GM06990 (cell line): Measurements from ENCODE around the gene FBXL13.

Experiments used
- DNase-seq: peaks from one replicate; pipeline ENCODE4 v3.0.0-alpha.2; 2011; ENCODE audit not compliant: insufficient read length; ENCODE audit errors: extremely low read depth
- H3K27me3 ChIP-seq: replicated peaks from 2 replicates; pipeline ENCODE4 v1.6.0; 2011; ENCODE audit warnings: low read length; ENCODE audit not compliant: control insufficient read depth, insufficient read depth
- H3K36me3 ChIP-seq: 2 replicates; pipeline ENCODE4 v1.5.1; 2011; ENCODE audit warnings: low read length; ENCODE audit not compliant: control insufficient read depth, insufficient read depth
- H3K4me3 ChIP-seq: replicated peaks from 2 replicates; pipeline ENCODE4 v1.5.1; 2011; ENCODE audit warnings: low read depth, mild to moderate bottlenecking, control low read depth, low read length
- TF ChIP-seq, protein P1 (sequence below): IDR thresholded peaks from 2 replicates; pipeline ENCODE4 v1.5.1; 2011; ENCODE audit warnings: low read length, control low read depth, mild to moderate bottlenecking, inconsistent platforms; ENCODE audit not compliant: insufficient read depth, poor library complexity, severe bottlenecking

The FBXL13 gene

DNA sequence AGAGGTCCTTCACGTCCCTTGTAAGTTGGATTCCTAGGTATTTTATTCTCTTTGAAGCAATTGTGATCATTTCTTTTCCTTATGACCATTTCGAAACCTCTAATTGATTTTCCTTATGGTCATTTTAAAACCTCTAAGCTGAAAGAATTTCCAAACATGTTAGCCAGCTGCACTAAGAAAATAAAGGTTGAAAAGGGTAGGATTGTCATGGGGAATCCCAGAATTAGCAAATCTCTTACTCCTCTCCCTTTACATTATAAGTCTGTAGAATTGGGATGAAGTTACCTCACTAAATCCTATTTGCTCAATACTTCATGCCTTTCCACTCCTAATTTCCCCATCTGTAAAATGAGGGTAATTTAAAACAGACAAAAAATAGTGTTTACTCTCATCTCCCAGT lies 246.3 kb downstream of the FBXL13 start:
- TF ChIP-seq, protein P1, sequence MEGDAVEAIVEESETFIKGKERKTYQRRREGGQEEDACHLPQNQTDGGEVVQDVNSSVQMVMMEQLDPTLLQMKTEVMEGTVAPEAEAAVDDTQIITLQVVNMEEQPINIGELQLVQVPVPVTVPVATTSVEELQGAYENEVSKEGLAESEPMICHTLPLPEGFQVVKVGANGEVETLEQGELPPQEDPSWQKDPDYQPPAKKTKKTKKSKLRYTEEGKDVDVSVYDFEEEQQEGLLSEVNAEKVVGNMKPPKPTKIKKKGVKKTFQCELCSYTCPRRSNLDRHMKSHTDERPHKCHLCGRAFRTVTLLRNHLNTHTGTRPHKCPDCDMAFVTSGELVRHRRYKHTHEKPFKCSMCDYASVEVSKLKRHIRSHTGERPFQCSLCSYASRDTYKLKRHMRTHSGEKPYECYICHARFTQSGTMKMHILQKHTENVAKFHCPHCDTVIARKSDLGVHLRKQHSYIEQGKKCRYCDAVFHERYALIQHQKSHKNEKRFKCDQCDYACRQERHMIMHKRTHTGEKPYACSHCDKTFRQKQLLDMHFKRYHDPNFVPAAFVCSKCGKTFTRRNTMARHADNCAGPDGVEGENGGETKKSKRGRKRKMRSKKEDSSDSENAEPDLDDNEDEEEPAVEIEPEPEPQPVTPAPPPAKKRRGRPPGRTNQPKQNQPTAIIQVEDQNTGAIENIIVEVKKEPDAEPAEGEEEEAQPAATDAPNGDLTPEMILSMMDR = no peak
- H3K36me3 ChIP-seq = peaks cover 2% of the 10 kb centered on the region; the same call in 1 of the 2 replicates
- H3K27me3 ChIP-seq = no peaks in the 10 kb centered on the region
- no peak overlapping the region for H3K4me3 ChIP-seq
- no peak for DNase-seq

DNA sequence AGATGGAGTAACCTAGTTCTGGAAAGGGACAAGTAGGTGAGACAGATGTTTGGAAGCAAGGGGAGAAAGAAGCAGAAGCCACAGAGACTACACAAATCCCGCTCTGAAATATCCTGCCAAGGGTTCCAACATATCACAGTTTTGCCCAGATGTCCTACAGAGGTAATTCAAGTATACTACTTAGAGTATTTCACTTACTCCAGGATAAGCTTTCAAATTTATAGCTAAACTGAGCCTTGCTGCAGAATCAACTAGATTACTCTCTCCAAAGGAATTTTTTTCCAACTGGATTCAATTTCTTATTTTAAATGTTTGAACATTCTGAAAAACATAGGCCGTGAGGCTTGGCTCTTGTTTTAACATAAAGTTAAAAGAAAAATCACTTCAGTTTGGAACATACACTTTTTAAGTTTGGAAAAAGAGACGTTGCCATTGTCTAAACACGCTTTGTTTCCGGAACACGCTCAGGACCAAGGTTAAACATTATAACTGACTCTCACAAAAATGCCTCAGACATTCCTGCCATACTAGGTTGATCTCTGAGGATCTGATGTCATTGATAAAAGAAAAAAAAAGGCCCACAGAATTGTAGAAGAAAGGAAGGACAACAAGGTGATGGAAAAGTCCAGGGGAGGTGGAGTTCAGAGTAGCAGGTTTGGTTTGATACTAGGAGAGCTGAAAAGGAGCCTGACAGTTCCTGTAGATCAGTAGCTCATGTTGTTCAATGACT lies 251.0 kb downstream of the FBXL13 start:
- no peak for DNase-seq
- TF ChIP-seq, protein P1 = no peak
- H3K36me3 ChIP-seq = peaks cover 2% of the 10 kb centered on the region; the same call in 1 of the 2 replicates
- no peaks in the 10 kb centered on the region for H3K27me3 ChIP-seq
- no peak overlapping the region for H3K4me3 ChIP-seq

DNA sequence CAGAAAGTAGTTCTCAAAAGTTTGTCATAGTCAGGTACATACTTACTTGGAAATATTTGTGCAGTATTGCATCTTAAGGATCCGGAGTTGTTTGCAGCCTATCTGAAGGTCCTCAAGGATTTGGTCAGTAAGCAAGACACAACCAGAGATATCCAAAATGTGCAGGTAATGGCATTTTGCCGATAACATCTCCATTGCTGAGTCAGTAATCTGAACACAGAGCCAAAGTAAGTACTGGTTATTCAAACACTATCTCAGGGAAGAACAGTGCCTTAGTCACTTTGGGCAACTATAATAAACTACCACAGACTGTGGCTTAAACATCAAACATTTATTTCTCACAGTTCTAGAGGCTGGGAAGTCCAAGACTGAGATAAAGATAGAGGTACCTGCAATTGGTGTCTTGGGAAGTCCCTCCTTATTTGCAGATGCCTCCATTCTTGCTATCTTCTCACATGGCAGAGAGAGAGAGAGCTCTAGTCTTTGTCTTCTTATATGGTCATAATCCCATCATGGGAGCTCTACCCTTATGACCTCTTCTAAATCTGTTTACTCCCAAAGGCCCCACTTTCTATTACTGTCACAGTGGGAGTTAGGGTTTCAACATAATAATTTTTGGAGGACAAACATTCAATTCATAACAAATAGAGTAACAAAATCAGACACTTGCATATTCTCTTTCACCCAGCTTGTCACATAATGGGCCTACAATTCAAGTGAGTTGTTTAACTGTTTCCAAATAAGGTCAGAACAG lies 252.4 kb downstream of the FBXL13 start:
- H3K27me3 ChIP-seq = no peaks in the 10 kb centered on the region
- no peak overlapping the region for H3K4me3 ChIP-seq
- DNase-seq = no peak
- H3K36me3 ChIP-seq = peaks cover 2% of the 10 kb centered on the region; the same call in 1 of the 2 replicates
- TF ChIP-seq, protein P1 = no peak

DNA sequence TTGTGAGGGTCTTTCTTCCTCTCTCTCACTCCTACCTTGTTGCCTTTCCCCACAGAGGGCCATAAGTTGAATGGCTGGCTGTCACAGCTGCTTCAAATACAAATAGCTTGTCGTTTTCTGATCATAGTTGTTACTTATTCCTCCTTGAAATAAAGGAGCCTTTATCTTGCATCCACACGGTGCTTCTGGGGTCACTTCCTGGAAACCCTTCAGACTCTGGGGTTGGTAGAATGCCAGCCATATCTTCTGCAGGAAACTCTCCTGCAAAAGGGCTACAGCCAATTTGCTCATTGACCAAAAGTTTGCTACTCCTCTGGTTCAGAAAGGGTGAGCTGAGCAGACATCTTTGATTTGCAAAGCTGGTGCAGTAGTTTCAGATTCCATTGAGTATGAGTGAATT lies 255.4 kb downstream of the FBXL13 start:
- DNase-seq = no peak
- Histone ChIP-seq H3K27me3 (no peaks in the 10 kb centered on the region), H3K36me3 (no peaks in the 10 kb centered on the region), H3K4me3 (no peak overlapping the region)
- TF ChIP-seq, protein P1 = no peak

DNA sequence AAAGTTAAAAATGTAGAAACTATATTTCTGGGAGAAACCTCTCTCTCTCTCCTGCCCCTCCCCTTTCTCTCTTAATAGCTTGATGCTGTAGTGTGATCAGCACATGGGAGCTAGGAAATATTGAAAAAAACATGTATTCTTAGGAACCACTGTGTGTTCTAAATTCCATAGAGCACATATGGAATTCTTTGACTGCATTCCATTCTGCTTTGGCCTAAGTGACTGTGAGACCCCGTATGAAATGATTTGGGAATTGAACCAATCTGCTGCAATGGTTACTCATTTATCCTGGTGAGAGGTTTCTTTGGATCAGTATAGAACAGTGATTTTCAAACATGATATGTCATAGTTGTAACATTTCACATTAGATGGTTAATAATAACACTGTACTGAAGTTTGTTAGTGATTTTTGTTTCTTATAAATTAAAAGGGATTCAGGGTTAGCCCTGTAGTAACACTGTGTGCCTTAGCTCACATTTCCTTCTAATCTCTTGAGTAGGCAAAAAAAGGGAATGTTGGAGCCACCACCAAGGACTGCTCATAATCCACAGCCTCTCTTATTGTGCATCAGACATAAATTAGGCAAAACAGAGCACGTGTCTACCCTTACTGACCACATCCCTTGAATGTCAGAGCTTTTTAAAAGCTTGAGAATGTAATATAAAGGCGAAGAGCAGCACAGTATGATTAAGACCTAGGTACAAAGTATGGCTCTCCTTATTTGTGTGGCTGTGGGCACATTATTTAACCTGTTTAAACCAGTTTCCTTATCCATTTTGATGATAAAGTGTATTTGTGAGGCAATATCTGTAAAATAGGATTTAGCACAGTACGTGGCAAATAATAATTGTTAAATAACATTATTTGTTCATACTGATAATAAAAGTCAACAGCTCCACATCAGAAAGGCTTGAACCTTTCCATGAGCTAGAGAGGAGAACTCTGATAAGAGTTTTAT lies 256.7 kb downstream of the FBXL13 start:
- TF ChIP-seq, protein P1 = no peak
- no peaks in the 10 kb centered on the region for H3K27me3 ChIP-seq
- no peaks in the 10 kb centered on the region for H3K36me3 ChIP-seq
- DNase-seq = no peak
- no peak overlapping the region for H3K4me3 ChIP-seq
